Psoas muscle (tissue), 8 donors: ENCODE results near the gene PEX26. TPM values are rescaled to one million over a fixed set of nuclear protein-coding genes. Genes with fewer than 3 reads are reported as not detected.
"Not testable (repeated sequence)": the region's sequence is repeated elsewhere in the genome, so short reads cannot be mapped to it uniquely, and the experiment has no call there.

Experiments
- ATAC-seq, 4 donors: fragments of 200-7000 bp; cut with Tn5 transposase; one replicate each; pipeline ENCODE4 v1.9.1; 2020; ENCODE audit warnings: moderate library complexity in 3 of 4, mild to moderate bottlenecking in 2 of 4
- DNase-seq, 2 donors: peaks; one replicate each; pipeline ENCODE4 v3.0.0-alpha.2; 2020
- H3K27ac ChIP-seq: fragments of 200-600 bp; one replicate; pipeline ENCODE4 v1.8.0; 2022
- H3K27me3 ChIP-seq, 3 donors: fragments of 200-600 bp in 1 of 3; one replicate each; pipeline versions ENCODE4 v1.6.1 to v1.8.0; 2013 to 2022; ENCODE audit warnings: low read length in 2 of 3, mild to moderate bottlenecking in 2 of 3, moderate library complexity in 1 of 3; ENCODE audit not compliant: insufficient read depth in 3 of 3
- H3K36me3 ChIP-seq, 2 donors: fragments of 200-600 bp in 1 of 2; one replicate each; pipeline versions ENCODE4 v1.6.1 to v1.8.0; 2013 to 2022; ENCODE audit warnings: low read depth in 1 of 2, mild to moderate bottlenecking in 1 of 2, moderate library complexity in 1 of 2; ENCODE audit not compliant: insufficient read depth in 1 of 2
- H3K4me1 ChIP-seq: fragments of 200-600 bp; one replicate; pipeline ENCODE4 v1.8.0; 2022
- H3K4me3 ChIP-seq: fragments of 200-600 bp; one replicate; pipeline ENCODE4 v1.8.0; 2022; ENCODE audit warnings: mild to moderate bottlenecking
- H3K9me3 ChIP-seq: fragments of 200-600 bp; one replicate; pipeline ENCODE4 v1.8.0; 2022
- CTCF ChIP-seq: fragments of 200-600 bp; IDR thresholded peaks from one replicate; pipeline ENCODE4 v1.8.0; 2022; ENCODE audit warnings: antibody characterized with exemption
- WGBS, 3 donors: extraction: QIAGEN DNeasy Blood & Tissue Kit; methylation state at CpG; one replicate each; pipeline versions ENCODE4 v1.1.6 to v1.1.7; 2013; 5-methylcytosine and 5-hydroxymethylcytosine counted together
- intact Hi-C, 2 donors: fragments of 100-400 bp; cut with DNase I; formaldehyde crosslinking; loops; one replicate each; pipeline versions ENCODE4 v1.11.0 to v1.14.2; 2022
- polyA plus RNA-seq, 3 donors: library from polyadenylated mRNA; stranded (reverse); fragments of 200-250 nt; gene quantifications; one replicate each; pipeline ENCODE4 v1.2.3, GENCODE V29; 2013
- total RNA-seq, 4 donors: library from RNA; stranded (reverse); fragmentation: NEBNext Ultra II Directional in 2 of 4; extraction: Animal tissue kit (Norgen Biotek cat#: 25700) in 2 of 4; gene quantifications; one replicate each; pipeline versions ENCODE4 v1.2.1 to v1.2.4, GENCODE V29; 2021 to 2023
- donor health status: healthy with polysubstance abuse.
- donor health status: DM: no; HTN: no; CAD: no; lungs with moderate emphysema.
- donor health status: Bipolar disorder and iron deficiency.
- donor health status: healthy.
- donor health status: DM: yes; HTN: yes; CAD: no.
- donor health status: DM: no; HTN: no; CAD: no.
- donor health status: DM: no; HTN: no; CAD: no.
- donor health status: DM: yes; HTN: yes; CAD: no.

The PEX26 gene
- total and polyA plus RNA-seq, 7 donors: 11.2 to 23.4 (median 18.8) TPM

GRCh38 chr22:18048441-18048898 lies 29.3 kb upstream of the PEX26 start:
- Histone ChIP-seq H3K27me3 (no peaks in the 10 kb centered on the region), H3K4me3 (peak overlapping the region; percentile 57), H3K9me3 (no peaks in the 10 kb centered on the region), H3K36me3 (no peaks in the 10 kb centered on the region), H3K27ac (peak overlapping the region; percentile 70), H3K4me1 (peaks cover 19% of the 10 kb centered on the region)
- 29 to 42% (median 32%) methylated on average over 29 of the region's 29 CpGs for WGBS, 3 donors
- no peak for TF ChIP-seq CTCF
- intact Hi-C loops: no loop called here
- DNase-seq: peak in 1 of 2 donors; percentile 64
- peak; percentile 50 to 81 (median 72) for ATAC-seq

- ATAC-seq: no peak
- H3K27ac ChIP-seq: no peak overlapping the region
- no peaks in the 10 kb centered on the region for H3K27me3 ChIP-seq
- peaks cover 5% of the 10 kb centered on the region for H3K4me1 ChIP-seq
- no peak for TF ChIP-seq CTCF
- DNase-seq: no peak
- intact Hi-C loops: no loop called here
- no peak overlapping the region for H3K4me3 ChIP-seq
- H3K9me3 ChIP-seq: no peaks in the 10 kb centered on the region
- WGBS, 3 donors: 75 to 87% (median 76%) methylated on average over 5 of the region's 5 CpGs
- no peaks in the 10 kb centered on the region for H3K36me3 ChIP-seq
Measured at GRCh38 chr22:18050065-18050464, 27.7 kb upstream of the PEX26 start.

GRCh38 chr22:18051113-18051512 lies 26.7 kb upstream of the PEX26 start:
- 80 to 86% (median 84%) methylated on average over 10 to 12 of the region's 12 CpGs for WGBS, 3 donors
- not testable (repeated sequence) for H3K27ac ChIP-seq

GRCh38 chr22:18053216-18053946 lies 24.4 kb upstream of the PEX26 start:
- H3K27me3 ChIP-seq, H3K9me3 ChIP-seq, ATAC-seq, H3K27ac ChIP-seq, H3K4me3 ChIP-seq, H3K36me3 ChIP-seq, DNase-seq, intact Hi-C loops: not testable (repeated sequence)
- peaks cover 27% of the 10 kb centered on the region for H3K4me1 ChIP-seq
- 94 to 95% (median 94%) methylated on average over 34 to 45 of the region's 49 CpGs for WGBS, 3 donors

More at GRCh38 chr22:18051113-18051512, 26.7 kb upstream of the PEX26 start:
- H3K9me3 ChIP-seq, intact Hi-C loops, H3K4me1 ChIP-seq, H3K36me3 ChIP-seq, DNase-seq, H3K4me3 ChIP-seq, H3K27me3 ChIP-seq, ATAC-seq: not testable (repeated sequence)

- no peak for ATAC-seq
- H3K27ac ChIP-seq: peak overlapping the region; percentile 84
- WGBS, 3 donors: 73 to 75% (median 75%) methylated on average over 7 of the region's 7 CpGs
Measured at GRCh38 chr22:18055619-18056160, 22.1 kb upstream of the PEX26 start.

More at GRCh38 chr22:18055619-18056160, 22.1 kb upstream of the PEX26 start:
- Histone ChIP-seq H3K27me3 (no peaks in the 10 kb centered on the region), H3K4me3 (no peak overlapping the region), H3K9me3 (no peaks in the 10 kb centered on the region), H3K4me1 (peaks cover 32% of the 10 kb centered on the region), H3K36me3 (no peaks in the 10 kb centered on the region)
- no peak for DNase-seq
- intact Hi-C loops: loop anchor here in 1 of 2 donors (5.0 kb wide), 1 partner anchor 33 kb away; the partner anchor contains the start of gene MICAL3
- TF ChIP-seq CTCF: no peak
